ENCODE measurements around the gene ZNF692.
"Not testable (repeated sequence)": the region's sequence is repeated elsewhere in the genome, so short reads cannot be mapped to it uniquely, and the experiment has no call there.

ZNF692 gene

GRCh38 chr1:248848602-248849001 lies 10.3 kb downstream of the ZNF692 start:
- no peak for DNase-seq

GRCh38 chr1:248847956-248848561 lies 10.8 kb downstream of the ZNF692 start:
- DNase-seq: no peak

- no peak for DNase-seq
Measured at GRCh38 chr1:248847181-248847955, 11.5 kb downstream of the ZNF692 start.

- no peak for DNase-seq
Measured at GRCh38 chr1:248844526-248844925, 14.4 kb downstream of the ZNF692 start.

- DNase-seq: peak; percentile 28
Measured at GRCh38 chr1:248843687-248844086, 15.2 kb downstream of the ZNF692 start.

- peak; percentile 34 for DNase-seq
Measured at GRCh38 chr1:248842781-248843331, 16.0 kb downstream of the ZNF692 start.

- peak; percentile 52 for DNase-seq
Measured at GRCh38 chr1:248841702-248842395, 17.0 kb downstream of the ZNF692 start.

- DNase-seq: no peak
Measured at GRCh38 chr1:248840946-248841345, 17.9 kb downstream of the ZNF692 start.

GRCh38 chr1:248839168-248839555 lies 19.7 kb downstream of the ZNF692 start:
- no peak for DNase-seq

- DNase-seq: peak; percentile 93
Measured at GRCh38 chr1:248838357-248839167, 20.3 kb downstream of the ZNF692 start.

- peak; percentile 97 for DNase-seq
Measured at GRCh38 chr1:248837781-248838356, 21.0 kb downstream of the ZNF692 start, which contains the start of gene ZNF672. Gene ZNF672, plus strand, starts transcription at chr1:248838224. Its CDS starts 9,051 bp downstream, at chr1:248847275.

GRCh38 chr1:248837045-248837780 lies 21.7 kb downstream of the ZNF692 start:
- DNase-seq: no peak

GRCh38 chr1:248834343-248834940 lies 24.4 kb downstream of the ZNF692 start:
- DNase-seq: peak; percentile 35

GRCh38 chr1:248831842-248832241 lies 27.0 kb downstream of the ZNF692 start:
- no peak for DNase-seq

- not testable (repeated sequence) for DNase-seq
Measured at GRCh38 chr1:248830718-248831017, 28.2 kb downstream of the ZNF692 start.

GRCh38 chr1:248828845-248829244 lies 30.0 kb downstream of the ZNF692 start:
- DNase-seq: no peak

- DNase-seq: peak; percentile 95
Measured at GRCh38 chr1:248825909-248826760, 32.8 kb downstream of the ZNF692 start, which contains the start of gene SH3BP5L. Gene SH3BP5L, minus strand, starts transcription at chr1:248825915. Its CDS starts 980 bp downstream, at chr1:248824935.

GRCh38 chr1:248825573-248825908 lies 33.3 kb downstream of the ZNF692 start:
- no peak for DNase-seq

GRCh38 chr1:248825136-248825535 lies 33.7 kb downstream of the ZNF692 start:
- no peak for DNase-seq

- DNase-seq: peak; percentile 25
Measured at GRCh38 chr1:248824701-248825100, 34.2 kb downstream of the ZNF692 start.
